ENCODE measurements around the gene MRPS18C.
"Not testable (repeated sequence)": the region's sequence is repeated elsewhere in the genome, so short reads cannot be mapped to it uniquely, and the experiment has no call there.

MRPS18C gene

GRCh38 chr4:83503974-83504373 is 48.1 kb downstream of the MRPS18C start:
- Histone ChIP-seq H3K4me3 (ENCODE audit: low read depth, low read length) (no peak overlapping the region), H3K36me3 (no peaks in the 10 kb centered on the region), H3K9me3 (ENCODE audit: severe bottlenecking) (no peaks in the 10 kb centered on the region), H3K27ac (no peak overlapping the region), H3K27me3 (ENCODE audit: insufficient read depth, low read depth, severe bottlenecking) (no peaks in the 10 kb centered on the region)
- no peak for TF ChIP-seq CTCF (IDR thresholded peaks at IDR 0.05; ENCODE audit: low read depth, low read length)
- DNase-seq: no peak

GRCh38 chr4:83504503-83504902 is 48.6 kb downstream of the MRPS18C start:
- TF ChIP-seq CTCF (IDR thresholded peaks at IDR 0.05; ENCODE audit: low read depth, low read length): no peak
- no peaks in the 10 kb centered on the region for H3K27me3 ChIP-seq (ENCODE audit: insufficient read depth, low read depth, severe bottlenecking)
- no peak for DNase-seq

GRCh38 chr4:83504996-83505395 is 49.1 kb downstream of the MRPS18C start:
- Histone ChIP-seq H3K9me3 (ENCODE audit: severe bottlenecking) (no peaks in the 10 kb centered on the region), H3K27me3 (ENCODE audit: insufficient read depth, low read depth, severe bottlenecking) (no peaks in the 10 kb centered on the region), H3K4me3 (ENCODE audit: low read depth, low read length) (no peak overlapping the region), H3K27ac (no peak overlapping the region), H3K36me3 (no peaks in the 10 kb centered on the region)
- DNase-seq: no peak
- no peak for TF ChIP-seq CTCF (IDR thresholded peaks at IDR 0.05; ENCODE audit: low read depth, low read length)

More at GRCh38 chr4:83504503-83504902, 48.6 kb downstream of the MRPS18C start:
- H3K36me3 ChIP-seq: no peaks in the 10 kb centered on the region
- H3K9me3 ChIP-seq (ENCODE audit: severe bottlenecking): no peaks in the 10 kb centered on the region
- no peak overlapping the region for H3K4me3 ChIP-seq (ENCODE audit: low read depth, low read length)
- H3K27ac ChIP-seq: no peak overlapping the region

GRCh38 chr4:83509156-83509585 is 53.3 kb downstream of the MRPS18C start:
- not testable (repeated sequence) for H3K27me3 ChIP-seq (ENCODE audit: insufficient read depth, low read depth, severe bottlenecking); H3K4me3 ChIP-seq (ENCODE audit: low read depth, low read length); H3K36me3 ChIP-seq; H3K9me3 ChIP-seq (ENCODE audit: severe bottlenecking); H3K27ac ChIP-seq
- TF ChIP-seq CTCF (IDR thresholded peaks at IDR 0.05; ENCODE audit: low read depth, low read length): peak; percentile 58
- DNase-seq: peak; percentile 63

GRCh38 chr4:83510442-83510841 is 54.6 kb downstream of the MRPS18C start:
- H3K4me3 ChIP-seq (ENCODE audit: low read depth, low read length): no peak overlapping the region
- H3K27me3 ChIP-seq (ENCODE audit: insufficient read depth, low read depth, severe bottlenecking): no peaks in the 10 kb centered on the region
- no peaks in the 10 kb centered on the region for H3K9me3 ChIP-seq (ENCODE audit: severe bottlenecking)
- TF ChIP-seq CTCF (IDR thresholded peaks at IDR 0.05; ENCODE audit: low read depth, low read length): no peak
- no peak overlapping the region for H3K27ac ChIP-seq
- DNase-seq: no peak
- H3K36me3 ChIP-seq: no peaks in the 10 kb centered on the region
